Measurements from ENCODE around the gene SDCBP2.

Gene SDCBP2

DNA sequence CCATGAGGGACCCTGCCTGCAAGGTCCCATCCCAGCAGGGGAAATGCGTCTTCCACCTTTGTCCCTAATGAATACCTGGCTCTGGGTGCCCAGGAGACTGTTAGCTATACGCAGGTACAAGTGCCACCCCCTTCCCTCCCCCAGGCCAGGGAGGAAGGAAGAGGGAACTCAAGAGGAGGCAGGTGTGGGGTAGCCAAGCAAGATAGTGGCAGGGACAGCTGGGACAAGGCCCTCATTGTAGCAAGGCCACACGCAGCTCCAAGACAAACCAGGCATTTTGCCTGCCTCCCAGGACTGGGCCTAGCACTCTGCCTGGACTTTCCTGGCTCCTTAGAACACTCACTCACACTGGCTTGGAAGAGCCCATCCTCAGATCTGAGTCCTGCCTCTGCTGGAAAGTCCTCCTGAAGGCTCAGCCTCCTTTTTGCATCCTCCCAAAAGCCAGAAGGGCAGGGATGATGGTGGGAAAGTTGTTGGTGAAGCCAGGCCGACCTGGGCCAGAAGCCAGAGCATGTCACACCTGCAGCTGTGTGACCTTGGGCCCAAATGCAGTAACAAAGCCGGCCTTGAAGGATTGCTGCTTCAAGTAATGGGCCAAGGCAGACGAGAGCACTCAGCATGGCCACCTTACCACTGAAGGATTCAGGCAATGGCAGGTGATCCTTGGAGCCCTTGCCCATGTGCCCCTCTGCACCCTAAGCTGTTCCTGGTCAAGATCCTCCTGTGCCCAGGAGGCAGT is 35.1 kb downstream of the SDCBP2 start:
- Histone ChIP-seq H3K4me3 (ENCODE audit: low read depth, low read length) (no peak overlapping the region), H3K27ac (no peak overlapping the region), H3K27me3 (ENCODE audit: insufficient read depth, low read depth, severe bottlenecking) (no peaks in the 10 kb centered on the region), H3K9me3 (ENCODE audit: severe bottlenecking) (no peaks in the 10 kb centered on the region), H3K36me3 (no peaks in the 10 kb centered on the region)
- TF ChIP-seq CTCF (IDR thresholded peaks at IDR 0.05; ENCODE audit: low read depth, low read length), result no peak
- DNase-seq, result no peak

DNA sequence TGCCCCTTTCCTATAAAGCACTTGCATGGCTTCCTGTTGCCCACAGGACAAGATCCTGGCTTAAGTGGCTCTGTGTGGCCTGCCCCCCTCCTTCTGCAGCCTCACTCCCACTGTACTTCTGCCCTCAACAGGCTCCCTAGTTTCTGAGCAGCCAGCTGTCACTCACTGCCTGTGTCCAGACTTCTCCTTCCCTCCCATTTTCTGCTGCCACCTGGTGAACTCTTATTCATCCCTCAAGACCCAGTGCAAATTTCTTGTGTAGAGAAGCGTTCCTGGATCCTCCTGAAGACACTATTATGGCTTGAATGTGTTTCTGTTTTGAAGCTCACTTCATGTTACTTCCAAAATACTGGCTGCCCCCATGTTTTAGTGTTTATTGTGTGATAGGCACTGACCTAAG is 36.3 kb downstream of the SDCBP2 start:
- H3K4me3 ChIP-seq (ENCODE audit: low read depth, low read length), result no peak overlapping the region
- H3K36me3 ChIP-seq, result no peaks in the 10 kb centered on the region
- no peaks in the 10 kb centered on the region for H3K27me3 ChIP-seq (ENCODE audit: insufficient read depth, low read depth, severe bottlenecking)
- no peak overlapping the region for H3K27ac ChIP-seq
- DNase-seq, result no peak
- no peaks in the 10 kb centered on the region for H3K9me3 ChIP-seq (ENCODE audit: severe bottlenecking)
- TF ChIP-seq CTCF (IDR thresholded peaks at IDR 0.05; ENCODE audit: low read depth, low read length), result no peak

GRCh38 chr20:1291191-1291741 is 37.7 kb downstream of the SDCBP2 start:
- no peak for DNase-seq
- H3K4me3 ChIP-seq (ENCODE audit: low read depth, low read length), result no peak overlapping the region
- no peaks in the 10 kb centered on the region for H3K9me3 ChIP-seq (ENCODE audit: severe bottlenecking)
- no peak for TF ChIP-seq CTCF (IDR thresholded peaks at IDR 0.05; ENCODE audit: low read depth, low read length)
- H3K27ac ChIP-seq, result no peak overlapping the region
- H3K36me3 ChIP-seq, result no peaks in the 10 kb centered on the region
- no peaks in the 10 kb centered on the region for H3K27me3 ChIP-seq (ENCODE audit: insufficient read depth, low read depth, severe bottlenecking)

DNA sequence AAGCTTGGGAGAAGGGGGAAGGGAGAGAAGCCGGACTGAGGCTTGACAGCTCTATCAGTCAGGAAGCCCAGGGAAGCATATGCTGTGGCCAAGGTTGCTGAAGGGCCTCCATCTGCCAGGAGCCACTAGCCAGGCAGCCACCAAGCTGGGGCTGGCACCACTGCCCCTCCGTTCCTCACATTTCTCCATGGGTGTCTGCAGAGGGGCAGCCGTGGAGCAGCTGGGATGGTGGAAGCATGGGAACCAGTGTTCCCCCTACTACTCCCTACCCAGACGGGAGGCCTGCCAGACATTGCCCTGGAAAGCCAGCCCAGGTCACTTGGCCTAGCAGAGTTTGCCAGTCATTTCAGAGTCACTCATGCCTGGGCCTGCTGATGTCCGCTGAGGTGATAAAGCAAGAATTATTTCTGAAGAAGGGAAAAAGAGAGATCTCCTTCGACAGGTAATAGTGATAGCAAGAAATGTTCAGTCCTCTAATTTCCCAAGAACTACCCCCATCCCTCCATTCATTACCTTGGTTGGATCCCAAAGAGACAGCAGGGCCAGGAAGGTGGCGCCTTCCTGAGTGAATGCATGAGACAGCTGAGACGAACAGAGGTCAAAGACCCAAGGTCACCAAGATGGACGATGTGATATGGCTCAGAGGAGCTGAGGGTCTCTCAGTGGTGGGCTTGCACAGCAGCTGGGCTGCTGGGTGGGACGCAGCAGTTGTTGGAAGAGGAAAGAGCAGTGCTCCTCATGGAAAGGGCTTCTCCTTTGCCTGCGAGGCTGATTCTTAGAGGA is 41.0 kb downstream of the SDCBP2 start:
- H3K4me3 ChIP-seq (ENCODE audit: low read depth, low read length), result no peak overlapping the region
- H3K27ac ChIP-seq, result no peak overlapping the region
- H3K9me3 ChIP-seq (ENCODE audit: severe bottlenecking), result no peaks in the 10 kb centered on the region
- no peak for TF ChIP-seq CTCF (IDR thresholded peaks at IDR 0.05; ENCODE audit: low read depth, low read length)
- H3K27me3 ChIP-seq (ENCODE audit: insufficient read depth, low read depth, severe bottlenecking), result no peaks in the 10 kb centered on the region
- DNase-seq, result no peak
- no peaks in the 10 kb centered on the region for H3K36me3 ChIP-seq

- H3K36me3 ChIP-seq, result no peaks in the 10 kb centered on the region
- H3K27ac ChIP-seq, result no peak overlapping the region
- H3K27me3 ChIP-seq (ENCODE audit: insufficient read depth, low read depth, severe bottlenecking), result no peaks in the 10 kb centered on the region
- no peak for TF ChIP-seq CTCF (IDR thresholded peaks at IDR 0.05; ENCODE audit: low read depth, low read length)
- no peaks in the 10 kb centered on the region for H3K9me3 ChIP-seq (ENCODE audit: severe bottlenecking)
- no peak overlapping the region for H3K4me3 ChIP-seq (ENCODE audit: low read depth, low read length)
- no peak for DNase-seq
These were observed 41.6 kb downstream of the SDCBP2 start for GRCh38 chr20:1287306-1287705.
